ENCODE measurements around the gene PRDM16. TPM values are rescaled to one million over a fixed set of nuclear protein-coding genes. Genes with fewer than 3 reads are reported as not detected.

PRDM16 gene
- total RNA-seq, 1 experiment from 2014 or later: 6.1 TPM

- H3K4me1 ChIP-seq (ENCODE audit: control insufficient read depth in 1 of 2, insufficient read depth in 2 of 2, low read length in 2 of 2): no peaks in the 10 kb centered on the region
- ATAC-seq (no peak), DNase-seq (ENCODE audit: low read depth, low spot score) (no peak)
- H3K4me3 ChIP-seq (replicated peaks in 1 of 2; ENCODE audit: low read depth in 1 of 2, low read length in 2 of 2): no peak overlapping the region
- POLR2A ChIA-PET: no interaction called here
- no peak overlapping the region for H2AFZ ChIP-seq (ENCODE audit: low read depth, low read length, poor library complexity, severe bottlenecking)
- no peaks in the 10 kb centered on the region for H3K36me3 ChIP-seq (ENCODE audit: control insufficient read depth in 1 of 2, insufficient read depth in 2 of 2, low read length in 2 of 2)
- no peaks in the 10 kb centered on the region for H3K9me2 ChIP-seq (ENCODE audit: insufficient read depth)
- no peak overlapping the region for H3K4me2 ChIP-seq (ENCODE audit: low read length)
- H3K9ac ChIP-seq (ENCODE audit: low read length): no peak overlapping the region
- intact Hi-C loops (cut with micrococcal nuclease): no loop called here
- H4K20me1 ChIP-seq (ENCODE audit: insufficient read depth): no peaks in the 10 kb centered on the region
- CTCF ChIA-PET: interaction anchor here (1.4 kb wide), 1 partner anchor 10 kb away, joined by 4 read pairs; no protein-coding TSS in a partner anchor
- peaks cover 5% of the 10 kb centered on the region; the same call in 1 of the 2 replicates for H3K27me3 ChIP-seq (ENCODE audit: insufficient read depth, low read length)
- no TSS peak for BruUV-seq (replicated peaks)
- no peak for TF ChIP-seq TCF7L2 (IDR thresholded peaks at IDR 0.05; ENCODE audit: borderline replicate concordance, extremely low read depth, insufficient read depth, insufficient read length)
- TF ChIP-seq, protein P1, sequence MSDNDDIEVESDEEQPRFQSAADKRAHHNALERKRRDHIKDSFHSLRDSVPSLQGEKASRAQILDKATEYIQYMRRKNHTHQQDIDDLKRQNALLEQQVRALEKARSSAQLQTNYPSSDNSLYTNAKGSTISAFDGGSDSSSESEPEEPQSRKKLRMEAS (IDR thresholded peaks at IDR 0.05): no peak
- no peak for TF ChIP-seq ZNF274 (IDR thresholded peaks at IDR 0.05; ENCODE audit: low read depth, low read length)
- TF ChIP-seq SIN3A (IDR thresholded peaks at IDR 0.05; ENCODE audit: low read depth): no peak
- TF ChIP-seq CEBPB (IDR thresholded peaks at IDR 0.05; ENCODE audit: low read depth): no peak
- no peak for TF ChIP-seq FOSL1 (IDR thresholded peaks at IDR 0.05; ENCODE audit: low read depth)
- no peak for TF ChIP-seq JUND (IDR thresholded peaks at IDR 0.05)
- no peak for TF ChIP-seq CBX3 (IDR thresholded peaks at IDR 0.05; ENCODE audit: low read depth)
- TF ChIP-seq POLR2AphosphoS5 (IDR thresholded peaks at IDR 0.05; ENCODE audit: low read depth, low read length): no peak
- no peak for TF ChIP-seq ZFX (IDR thresholded peaks at IDR 0.05)
- TF ChIP-seq ATF3 (IDR thresholded peaks at IDR 0.05): no peak
- TF ChIP-seq SP1 (IDR thresholded peaks at IDR 0.05; ENCODE audit: low read depth): no peak
- no peak for TF ChIP-seq EZH2phosphoT487 (IDR thresholded peaks at IDR 0.05; ENCODE audit: borderline replicate concordance)
- TF ChIP-seq, protein P2, sequence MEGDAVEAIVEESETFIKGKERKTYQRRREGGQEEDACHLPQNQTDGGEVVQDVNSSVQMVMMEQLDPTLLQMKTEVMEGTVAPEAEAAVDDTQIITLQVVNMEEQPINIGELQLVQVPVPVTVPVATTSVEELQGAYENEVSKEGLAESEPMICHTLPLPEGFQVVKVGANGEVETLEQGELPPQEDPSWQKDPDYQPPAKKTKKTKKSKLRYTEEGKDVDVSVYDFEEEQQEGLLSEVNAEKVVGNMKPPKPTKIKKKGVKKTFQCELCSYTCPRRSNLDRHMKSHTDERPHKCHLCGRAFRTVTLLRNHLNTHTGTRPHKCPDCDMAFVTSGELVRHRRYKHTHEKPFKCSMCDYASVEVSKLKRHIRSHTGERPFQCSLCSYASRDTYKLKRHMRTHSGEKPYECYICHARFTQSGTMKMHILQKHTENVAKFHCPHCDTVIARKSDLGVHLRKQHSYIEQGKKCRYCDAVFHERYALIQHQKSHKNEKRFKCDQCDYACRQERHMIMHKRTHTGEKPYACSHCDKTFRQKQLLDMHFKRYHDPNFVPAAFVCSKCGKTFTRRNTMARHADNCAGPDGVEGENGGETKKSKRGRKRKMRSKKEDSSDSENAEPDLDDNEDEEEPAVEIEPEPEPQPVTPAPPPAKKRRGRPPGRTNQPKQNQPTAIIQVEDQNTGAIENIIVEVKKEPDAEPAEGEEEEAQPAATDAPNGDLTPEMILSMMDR (IDR thresholded peaks at IDR 0.05 in 2 of 3, conservative IDR thresholded peaks at IDR 0.05 in 1 of 3; ENCODE audit: borderline replicate concordance in 1 of 3, insufficient read depth in 1 of 3, low read depth in 2 of 3, low read length in 2 of 3): no peak
- no peak for TF ChIP-seq EGR1 (IDR thresholded peaks at IDR 0.05; ENCODE audit: low read depth)
- no peak for TF ChIP-seq REST (IDR thresholded peaks at IDR 0.05; ENCODE audit: low read depth)
- TF ChIP-seq YY1 (IDR thresholded peaks at IDR 0.05; ENCODE audit: extremely low read depth, insufficient replicate concordance, low read depth, low read length): no peak
- TF ChIP-seq POLR2A (IDR thresholded peaks at IDR 0.05; ENCODE audit: borderline replicate concordance, extremely low read depth, insufficient read depth, insufficient read length): no peak
- no peak for TF ChIP-seq EZH2 (IDR thresholded peaks at IDR 0.05)
- H3K27ac ChIP-seq (ENCODE audit: low read depth, low read length): no peak overlapping the region
- RAD21 ChIA-PET (ENCODE audit: low non-redundant PET in 1 of 2, low total read pairs in 2 of 2, uncharacterized antibody in 2 of 2, unreplicated experiment in 2 of 2): no interaction called here
- H3K9me3 ChIP-seq (ENCODE audit: control insufficient read depth in 1 of 2, insufficient read depth in 1 of 2, low read depth in 1 of 2, low read length in 2 of 2): no peaks in the 10 kb centered on the region
- H3K79me2 ChIP-seq (ENCODE audit: insufficient read depth, low read length): no peaks in the 10 kb centered on the region
Observed at GRCh38 chr1:3442901-3443300, 373.9 kb downstream of the PRDM16 start.
